ENCODE data around the gene COMMD9.

The COMMD9 gene

DNA sequence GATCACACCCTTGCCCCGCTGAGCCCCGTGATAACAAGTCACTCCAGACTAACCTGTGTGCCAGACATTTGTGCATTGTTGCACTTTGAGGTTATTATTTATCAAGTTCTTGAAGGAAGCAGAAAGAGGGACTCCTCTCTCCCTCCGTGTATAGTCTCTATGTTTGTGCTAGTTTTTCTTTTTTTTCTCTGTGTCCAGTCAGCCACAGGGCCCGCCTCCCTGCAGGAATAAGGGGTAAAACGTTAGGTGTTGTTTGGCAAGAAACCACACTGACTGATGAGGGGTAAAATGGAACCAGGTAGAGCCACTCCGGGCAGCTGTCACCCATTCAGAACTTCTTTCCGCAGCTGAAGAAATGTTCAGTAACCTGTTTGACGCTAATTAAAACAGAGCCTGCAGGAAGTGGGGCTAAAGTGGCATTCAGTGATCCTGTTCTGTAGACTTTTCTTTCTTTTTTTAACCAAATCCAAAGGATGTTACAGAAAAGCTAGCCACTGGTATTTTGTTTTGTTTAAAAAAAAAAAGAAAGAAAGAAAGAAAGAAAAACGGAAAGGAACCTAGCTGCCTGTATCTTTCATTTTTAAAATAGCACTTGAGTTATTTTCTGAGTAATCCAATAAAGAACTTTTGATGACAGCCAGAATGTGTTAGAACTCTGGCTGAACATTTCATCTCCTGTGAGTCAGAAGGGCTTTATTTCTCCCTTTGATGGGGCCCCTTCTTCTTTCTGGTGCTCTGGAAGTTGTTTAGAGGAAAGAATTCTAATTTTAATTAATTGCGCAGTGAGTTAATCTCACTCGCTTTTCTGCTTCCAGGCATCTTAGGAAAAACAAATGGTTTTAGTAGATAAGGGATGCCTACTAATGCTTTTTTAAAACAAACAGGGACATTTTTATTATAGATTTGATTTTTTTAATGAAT is 58.2 kb downstream of the COMMD9 start:
- DNase-seq (ENCODE audit: low read depth), result peak; percentile 27
- TF ChIP-seq, protein P1, sequence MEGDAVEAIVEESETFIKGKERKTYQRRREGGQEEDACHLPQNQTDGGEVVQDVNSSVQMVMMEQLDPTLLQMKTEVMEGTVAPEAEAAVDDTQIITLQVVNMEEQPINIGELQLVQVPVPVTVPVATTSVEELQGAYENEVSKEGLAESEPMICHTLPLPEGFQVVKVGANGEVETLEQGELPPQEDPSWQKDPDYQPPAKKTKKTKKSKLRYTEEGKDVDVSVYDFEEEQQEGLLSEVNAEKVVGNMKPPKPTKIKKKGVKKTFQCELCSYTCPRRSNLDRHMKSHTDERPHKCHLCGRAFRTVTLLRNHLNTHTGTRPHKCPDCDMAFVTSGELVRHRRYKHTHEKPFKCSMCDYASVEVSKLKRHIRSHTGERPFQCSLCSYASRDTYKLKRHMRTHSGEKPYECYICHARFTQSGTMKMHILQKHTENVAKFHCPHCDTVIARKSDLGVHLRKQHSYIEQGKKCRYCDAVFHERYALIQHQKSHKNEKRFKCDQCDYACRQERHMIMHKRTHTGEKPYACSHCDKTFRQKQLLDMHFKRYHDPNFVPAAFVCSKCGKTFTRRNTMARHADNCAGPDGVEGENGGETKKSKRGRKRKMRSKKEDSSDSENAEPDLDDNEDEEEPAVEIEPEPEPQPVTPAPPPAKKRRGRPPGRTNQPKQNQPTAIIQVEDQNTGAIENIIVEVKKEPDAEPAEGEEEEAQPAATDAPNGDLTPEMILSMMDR (IDR thresholded peaks at IDR 0.05; ENCODE audit: control insufficient read depth, insufficient read depth, low read depth, low read length, missing control alignments), result no peak
- no peak overlapping the region for H3K4me3 ChIP-seq (ENCODE audit: control insufficient read depth, low read depth, low read length)

DNA sequence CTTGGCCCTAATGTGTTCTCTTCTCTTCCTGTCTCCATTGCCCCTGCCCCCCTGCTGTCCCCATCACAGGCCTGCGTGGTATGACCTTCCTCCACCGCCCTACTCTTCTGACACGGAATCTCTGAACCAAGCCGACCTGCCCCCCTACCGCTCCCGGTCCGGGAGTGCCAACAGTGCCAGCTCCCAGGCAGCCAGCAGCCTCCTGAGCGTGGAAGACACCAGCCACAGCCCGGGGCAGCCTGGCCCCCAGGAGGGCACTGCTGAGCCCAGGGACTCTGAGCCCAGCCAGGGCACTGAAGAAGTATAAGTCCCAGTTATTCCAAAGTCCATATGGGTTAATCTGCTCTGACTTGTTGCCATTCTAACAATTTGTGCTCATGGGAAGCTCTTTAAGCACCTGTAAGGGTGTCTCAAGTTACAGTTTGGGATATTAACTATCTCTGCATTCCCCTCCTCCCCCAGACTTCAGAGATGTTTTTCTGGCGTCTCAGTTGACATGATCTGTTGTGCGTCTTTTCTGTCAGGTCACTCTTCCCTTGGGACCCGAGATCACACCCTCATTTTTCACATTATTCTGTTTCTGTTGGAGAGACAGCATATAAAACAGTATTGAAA is 60.0 kb downstream of the COMMD9 start:
- TF ChIP-seq, protein P1 (IDR thresholded peaks at IDR 0.05; ENCODE audit: control insufficient read depth, insufficient read depth, low read depth, low read length, missing control alignments), result no peak
- no peak for DNase-seq (ENCODE audit: low read depth)
- no peak overlapping the region for H3K4me3 ChIP-seq (ENCODE audit: control insufficient read depth, low read depth, low read length)

- DNase-seq (ENCODE audit: low read depth), result no peak
- TF ChIP-seq, protein P1 (IDR thresholded peaks at IDR 0.05; ENCODE audit: control insufficient read depth, insufficient read depth, low read depth, low read length, missing control alignments), result no peak
- H3K4me3 ChIP-seq (ENCODE audit: control insufficient read depth, low read depth, low read length), result no peak overlapping the region
Observed at GRCh38 chr11:36228689-36229088, 60.5 kb downstream of the COMMD9 start.

GRCh38 chr11:36227044-36227443 is 62.2 kb downstream of the COMMD9 start:
- no peak for DNase-seq (ENCODE audit: low read depth)
- no peak overlapping the region for H3K4me3 ChIP-seq (ENCODE audit: control insufficient read depth, low read depth, low read length)
- TF ChIP-seq, protein P1 (IDR thresholded peaks at IDR 0.05; ENCODE audit: control insufficient read depth, insufficient read depth, low read depth, low read length, missing control alignments), result no peak

GRCh38 chr11:36224209-36224882 is 64.9 kb downstream of the COMMD9 start:
- TF ChIP-seq, protein P1 (IDR thresholded peaks at IDR 0.05; ENCODE audit: control insufficient read depth, insufficient read depth, low read depth, low read length, missing control alignments), result no peak
- DNase-seq (ENCODE audit: low read depth), result no peak

DNA sequence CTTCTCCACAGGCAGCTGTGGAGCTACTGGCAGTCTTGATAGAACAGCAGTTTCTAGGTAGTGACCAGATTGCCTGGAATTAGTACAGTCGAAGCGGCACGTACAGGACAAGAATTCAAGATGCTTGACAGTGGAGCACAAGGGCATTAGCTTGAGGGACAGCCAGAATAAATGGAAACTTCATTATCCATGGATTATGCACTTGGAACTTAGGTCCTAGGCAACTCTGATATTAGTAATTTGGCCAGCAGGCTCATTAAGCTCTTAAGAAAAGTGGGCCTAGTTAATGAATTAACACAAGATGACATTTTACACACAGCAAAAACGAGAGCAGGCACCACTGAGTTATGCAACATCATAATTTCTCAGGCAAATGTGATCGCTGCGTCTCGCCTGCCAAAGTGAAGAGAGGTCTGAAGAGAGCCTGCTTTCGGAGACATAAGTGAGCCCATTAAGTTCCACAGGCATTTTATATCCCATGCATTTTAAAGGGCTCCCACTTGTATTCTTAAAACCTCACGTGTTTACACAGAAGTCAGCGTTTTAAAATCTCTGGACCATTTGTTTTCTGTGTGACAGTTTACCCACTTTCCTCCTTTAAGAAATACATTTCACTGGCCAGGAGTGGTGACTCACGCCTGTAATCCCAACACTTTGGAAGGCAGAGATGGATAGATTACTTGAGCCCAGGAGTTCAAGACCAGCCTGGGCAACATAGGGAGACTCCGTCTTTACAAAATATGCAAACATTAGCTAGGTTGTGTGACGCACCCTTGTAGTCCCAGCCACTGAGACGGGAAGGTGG is 66.2 kb downstream of the COMMD9 start:
- TF ChIP-seq, protein P1 (IDR thresholded peaks at IDR 0.05; ENCODE audit: control insufficient read depth, insufficient read depth, low read depth, low read length, missing control alignments), result no peak
- no peak for DNase-seq (ENCODE audit: low read depth)

More at GRCh38 chr11:36224209-36224882, 64.9 kb downstream of the COMMD9 start:
- no peak overlapping the region for H3K4me3 ChIP-seq (ENCODE audit: control insufficient read depth, low read depth, low read length)

More for the DNA sequence above, 66.2 kb downstream of the COMMD9 start:
- no peak overlapping the region for H3K4me3 ChIP-seq (ENCODE audit: control insufficient read depth, low read depth, low read length)

Data from AG09309 (cell line).